Skeletal muscle satellite cell (primary cell): ENCODE data around the gene UAP1L1. TPM values are rescaled to one million over a fixed set of nuclear protein-coding genes. Genes with fewer than 3 reads are reported as not detected.
A peak's percentile ranks its signal among the peaks of the same experiment; 100 is the strongest.

Experiments
- H3K27me3 ChIP-seq: 2 replicates; pipeline ENCODE4 v1.7.0; 2013; ENCODE audit warnings: low read length; ENCODE audit not compliant: control insufficient read depth, insufficient read depth
- H3K36me3 ChIP-seq: 2 replicates; pipeline ENCODE4 v1.7.0; 2013; ENCODE audit warnings: mild to moderate bottlenecking, control low read depth, low read length; ENCODE audit not compliant: insufficient read depth
- H3K4me1 ChIP-seq: 2 replicates; pipeline ENCODE4 v1.7.0; 2013; ENCODE audit warnings: low read length; ENCODE audit not compliant: control insufficient read depth, insufficient read depth
- H3K4me2 ChIP-seq: 2 replicates; pipeline ENCODE4 v1.7.0; 2013; ENCODE audit warnings: mild to moderate bottlenecking, low read length
- H3K4me3 ChIP-seq: 2 replicates; pipeline ENCODE4 v1.7.0; 2013; ENCODE audit warnings: low read length
- H3K9ac ChIP-seq: 2 replicates; pipeline ENCODE4 v1.7.0; 2013; ENCODE audit warnings: mild to moderate bottlenecking, low read depth, low read length, moderate library complexity
- H3K9me3 ChIP-seq: replicated peaks from 2 replicates; pipeline ENCODE4 v1.7.0; 2013; ENCODE audit warnings: mild to moderate bottlenecking, control low read depth, low read length
- small RNA-seq: library from RNA; depleted of rRNA; stranded (forward); fragments of <200 nt; gene quantifications from one replicate; pipeline ENCODE3, GENCODE V24; 2012

The UAP1L1 gene

DNA sequence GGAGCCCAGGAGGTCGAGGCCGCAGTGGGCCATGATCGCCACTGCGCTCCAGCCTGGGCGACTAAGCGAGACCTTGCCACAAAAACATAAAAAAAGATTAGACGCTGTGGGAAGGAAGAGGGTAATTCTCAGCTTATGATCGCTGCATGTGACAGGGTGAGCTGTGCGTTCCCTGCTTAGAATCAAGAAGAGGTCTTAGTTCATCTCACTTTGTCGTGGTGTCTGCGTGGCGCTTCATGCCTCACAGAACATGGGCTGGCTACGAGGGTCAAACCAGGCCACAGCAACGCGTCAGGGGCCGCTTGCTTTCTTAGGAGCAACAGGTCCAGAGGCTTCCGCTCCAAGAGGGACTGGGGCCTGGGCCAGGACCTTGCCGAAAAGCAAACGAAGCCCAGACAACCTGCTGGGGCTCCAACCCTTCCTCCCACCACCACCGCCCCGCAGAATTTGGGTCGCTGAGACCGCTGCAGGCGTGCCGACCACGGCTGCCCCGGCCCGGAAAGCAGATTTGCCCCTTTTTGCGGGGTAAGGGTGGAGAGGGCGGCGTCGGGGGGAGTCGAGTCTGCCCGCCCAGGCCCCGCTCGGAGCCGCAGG is 51.6 kb downstream of the UAP1L1 start:
- H3K9ac ChIP-seq = peak overlapping the region; percentile 93
- peak overlapping the region; percentile 94 for H3K4me2 ChIP-seq
- no peaks in the 10 kb centered on the region for H3K36me3 ChIP-seq
- H3K4me3 ChIP-seq = peak overlapping the region; percentile 90
- H3K27me3 ChIP-seq = no peaks in the 10 kb centered on the region
- peaks cover 22% of the 10 kb centered on the region for H3K4me1 ChIP-seq
- no peaks in the 10 kb centered on the region for H3K9me3 ChIP-seq

DNA sequence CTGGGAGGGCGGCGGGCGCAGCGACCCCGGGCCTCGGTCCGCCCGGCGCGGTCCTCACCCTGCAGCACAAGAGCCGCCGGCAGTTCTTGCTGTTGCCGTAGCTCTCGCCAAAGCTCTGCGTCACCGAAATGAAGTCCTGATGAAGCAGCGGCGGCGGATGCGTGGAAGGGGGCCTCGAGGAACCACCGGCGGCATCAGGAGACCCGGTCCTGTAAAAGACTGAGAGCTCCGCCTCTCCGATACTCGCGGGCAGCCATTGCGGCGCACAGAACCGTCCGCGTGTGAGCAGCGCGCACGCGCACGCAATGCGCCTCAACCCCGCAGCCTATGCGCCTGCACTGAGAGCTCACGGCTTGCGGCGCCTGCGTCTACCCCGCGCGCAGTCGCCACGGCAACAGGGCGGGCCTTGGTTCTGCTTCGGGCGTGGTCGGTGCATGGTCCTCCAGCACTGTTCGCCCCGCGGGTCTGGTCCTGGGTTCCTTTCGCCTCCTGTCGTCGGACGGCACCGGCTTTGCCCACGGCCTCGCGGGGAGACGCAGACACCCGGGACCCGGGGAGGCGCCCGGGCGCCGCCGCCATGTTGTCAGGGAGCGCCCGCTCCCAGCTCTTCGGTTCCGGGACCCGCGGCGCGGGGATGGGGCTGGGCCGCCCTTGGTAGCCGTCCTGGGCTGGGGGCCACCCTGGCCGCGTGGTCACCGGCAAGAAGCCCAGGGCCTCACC is 52.3 kb downstream of the UAP1L1 start:
- Histone ChIP-seq H3K4me3 (peak overlapping the region; percentile 90), H3K4me1 (peaks cover 22% of the 10 kb centered on the region), H3K36me3 (no peaks in the 10 kb centered on the region), H3K9me3 (no peaks in the 10 kb centered on the region), H3K9ac (peak overlapping the region; percentile 93), H3K27me3 (no peaks in the 10 kb centered on the region), H3K4me2 (peak overlapping the region; percentile 94)

DNA sequence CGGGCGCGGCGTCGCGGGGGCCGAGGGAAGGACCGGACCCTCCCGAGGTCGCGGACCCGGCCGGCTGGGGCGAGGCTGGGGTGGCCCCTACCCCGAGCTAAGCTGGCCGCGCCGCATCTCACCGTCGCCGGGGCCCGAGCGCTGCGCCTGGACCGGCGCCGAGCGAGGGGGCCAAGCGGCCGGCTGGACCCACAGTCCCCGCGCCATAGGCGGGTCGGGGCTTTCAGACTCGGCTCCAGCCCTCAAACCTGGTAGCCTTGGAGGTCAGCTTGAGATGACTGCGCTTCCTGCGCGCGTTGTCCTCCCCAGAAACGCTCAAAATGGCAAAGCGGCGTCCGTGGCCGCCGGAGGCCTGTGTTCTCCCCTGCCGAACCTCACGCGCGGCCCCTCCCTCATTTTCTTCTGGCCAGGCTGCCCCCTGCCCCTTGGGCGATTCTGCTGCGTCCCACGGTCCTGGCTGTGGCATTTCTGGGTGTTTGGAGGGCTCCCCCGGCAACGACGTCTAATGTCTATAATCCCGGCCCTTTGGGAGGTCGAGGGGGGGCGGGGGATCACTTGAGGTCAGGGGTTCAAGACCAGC is 52.9 kb downstream of the UAP1L1 start:
- Histone ChIP-seq H3K4me2 (peak overlapping the region; percentile 94), H3K4me1 (peaks cover 22% of the 10 kb centered on the region), H3K9ac (peak overlapping the region; percentile 93), H3K9me3 (no peaks in the 10 kb centered on the region), H3K36me3 (no peaks in the 10 kb centered on the region), H3K27me3 (no peaks in the 10 kb centered on the region), H3K4me3 (peak overlapping the region; percentile 90)

Small RNAs within 50 kb of the gene (small RNA-seq; reads per million reads assigned to genes)
- not detected for gene RF00153
